Progenitor cell of endocrine pancreas (in vitro differentiated cells): ENCODE measurements around the gene TREX2. TPM values are rescaled to one million over a fixed set of nuclear protein-coding genes. Genes with fewer than 3 reads are reported as not detected.

Experiments used
- DNase-seq: peaks from one replicate; pipeline ENCODE4 v3.0.0; 2021; ENCODE audit warnings: low spot score; ENCODE audit not compliant: unreplicated experiment
- H3K27ac Mint-ChIP-seq: 2 replicates; pipeline ENCODE4 v1.8.0; 2021; ENCODE audit warnings: mild to moderate bottlenecking, moderate library complexity, mixed read lengths
- H3K27me3 Mint-ChIP-seq: 2 replicates; pipeline ENCODE4 v1.8.0; 2021; ENCODE audit warnings: mixed read lengths
- H3K36me3 Mint-ChIP-seq: 2 replicates; pipeline ENCODE4 v1.8.0; 2022; ENCODE audit warnings: mixed read lengths; ENCODE audit not compliant: insufficient read depth
- H3K4me1 Mint-ChIP-seq: 2 replicates; pipeline ENCODE4 v1.8.0; 2021; ENCODE audit warnings: low read depth, mixed read lengths
- H3K4me3 Mint-ChIP-seq: 2 replicates; pipeline ENCODE4 v1.8.0; 2021; ENCODE audit warnings: low read depth, mild to moderate bottlenecking, moderate library complexity, mixed read lengths
- H3K9me3 Mint-ChIP-seq: 2 replicates; pipeline ENCODE4 v1.8.0; 2021; ENCODE audit warnings: low read depth, mixed read lengths
- total RNA-seq: library from RNA; stranded (reverse); gene quantifications from 2 replicates; pipeline ENCODE4 v1.2.1, GENCODE V29; 2021
- TF ChIP-seq, protein P1 (sequence below): fragments of 200-600 bp; sonication (generic); IDR thresholded peaks from one replicate; pipeline ENCODE4 v1.5.0; 2021; ENCODE audit warnings: antibody characterized with exemption, mild to moderate bottlenecking; ENCODE audit not compliant: unreplicated experiment

TREX2 gene
- total RNA-seq, 1 donor from 2014 or later, result 0.41 TPM

DNA sequence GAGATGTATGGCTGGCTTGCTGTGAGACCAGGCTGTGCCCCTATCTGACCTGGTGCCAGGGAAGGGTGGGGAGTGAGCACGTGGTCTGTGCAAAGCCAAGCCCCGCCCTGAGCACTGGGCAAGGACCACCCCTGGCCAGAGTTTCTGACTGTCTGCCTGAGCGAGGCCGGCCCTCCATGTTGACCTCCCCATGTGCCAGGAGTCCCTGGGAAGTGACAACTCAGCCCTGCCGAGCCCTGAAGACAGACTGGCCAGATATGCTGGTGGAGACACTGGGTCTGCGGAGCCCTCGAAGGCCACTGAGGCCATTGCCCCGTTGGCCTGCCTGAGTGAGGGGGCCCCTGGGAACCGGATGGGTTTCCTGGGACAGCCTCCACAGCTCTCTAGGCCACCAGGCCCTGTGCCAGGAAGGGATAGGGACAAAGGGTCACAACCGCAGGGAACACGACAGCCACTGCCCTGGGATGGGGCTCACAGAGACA lies 41.8 kb upstream of the TREX2 start:
- Mint-ChIP-seq H3K27ac (no peak overlapping the region), H3K27me3 (no peaks in the 10 kb centered on the region), H3K36me3 (no peaks in the 10 kb centered on the region), H3K4me3 (no peak overlapping the region), H3K4me1 (no peaks in the 10 kb centered on the region), H3K9me3 (no peaks in the 10 kb centered on the region)
- no peak for DNase-seq
- TF ChIP-seq, protein P1, sequence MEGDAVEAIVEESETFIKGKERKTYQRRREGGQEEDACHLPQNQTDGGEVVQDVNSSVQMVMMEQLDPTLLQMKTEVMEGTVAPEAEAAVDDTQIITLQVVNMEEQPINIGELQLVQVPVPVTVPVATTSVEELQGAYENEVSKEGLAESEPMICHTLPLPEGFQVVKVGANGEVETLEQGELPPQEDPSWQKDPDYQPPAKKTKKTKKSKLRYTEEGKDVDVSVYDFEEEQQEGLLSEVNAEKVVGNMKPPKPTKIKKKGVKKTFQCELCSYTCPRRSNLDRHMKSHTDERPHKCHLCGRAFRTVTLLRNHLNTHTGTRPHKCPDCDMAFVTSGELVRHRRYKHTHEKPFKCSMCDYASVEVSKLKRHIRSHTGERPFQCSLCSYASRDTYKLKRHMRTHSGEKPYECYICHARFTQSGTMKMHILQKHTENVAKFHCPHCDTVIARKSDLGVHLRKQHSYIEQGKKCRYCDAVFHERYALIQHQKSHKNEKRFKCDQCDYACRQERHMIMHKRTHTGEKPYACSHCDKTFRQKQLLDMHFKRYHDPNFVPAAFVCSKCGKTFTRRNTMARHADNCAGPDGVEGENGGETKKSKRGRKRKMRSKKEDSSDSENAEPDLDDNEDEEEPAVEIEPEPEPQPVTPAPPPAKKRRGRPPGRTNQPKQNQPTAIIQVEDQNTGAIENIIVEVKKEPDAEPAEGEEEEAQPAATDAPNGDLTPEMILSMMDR, result no peak

DNA sequence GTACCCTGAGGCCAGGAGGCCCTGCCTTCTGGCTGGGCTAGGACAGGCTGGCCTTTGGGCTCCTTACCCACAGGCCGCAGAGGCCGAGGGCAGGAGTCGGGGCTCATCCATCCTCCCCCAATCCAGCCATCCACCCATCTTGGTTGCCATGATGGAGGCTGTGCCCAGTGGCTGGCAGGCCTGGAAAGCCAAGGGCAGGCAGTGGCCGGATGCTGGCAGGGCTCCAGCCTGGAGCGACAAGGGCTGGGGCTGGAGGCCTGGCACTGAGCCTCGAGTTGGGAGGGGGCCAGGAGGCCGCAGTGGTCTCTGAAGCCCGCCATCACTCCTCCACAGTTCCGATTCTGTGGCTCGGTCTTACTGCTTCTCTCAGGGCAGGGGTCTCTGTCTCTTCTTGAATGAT lies 40.3 kb upstream of the TREX2 start:
- no peaks in the 10 kb centered on the region for H3K36me3 Mint-ChIP-seq
- no peaks in the 10 kb centered on the region for H3K9me3 Mint-ChIP-seq
- no peak overlapping the region for H3K27ac Mint-ChIP-seq
- TF ChIP-seq, protein P1, result no peak
- H3K27me3 Mint-ChIP-seq, result no peaks in the 10 kb centered on the region
- no peak overlapping the region for H3K4me3 Mint-ChIP-seq
- H3K4me1 Mint-ChIP-seq, result no peaks in the 10 kb centered on the region
- no peak for DNase-seq

DNA sequence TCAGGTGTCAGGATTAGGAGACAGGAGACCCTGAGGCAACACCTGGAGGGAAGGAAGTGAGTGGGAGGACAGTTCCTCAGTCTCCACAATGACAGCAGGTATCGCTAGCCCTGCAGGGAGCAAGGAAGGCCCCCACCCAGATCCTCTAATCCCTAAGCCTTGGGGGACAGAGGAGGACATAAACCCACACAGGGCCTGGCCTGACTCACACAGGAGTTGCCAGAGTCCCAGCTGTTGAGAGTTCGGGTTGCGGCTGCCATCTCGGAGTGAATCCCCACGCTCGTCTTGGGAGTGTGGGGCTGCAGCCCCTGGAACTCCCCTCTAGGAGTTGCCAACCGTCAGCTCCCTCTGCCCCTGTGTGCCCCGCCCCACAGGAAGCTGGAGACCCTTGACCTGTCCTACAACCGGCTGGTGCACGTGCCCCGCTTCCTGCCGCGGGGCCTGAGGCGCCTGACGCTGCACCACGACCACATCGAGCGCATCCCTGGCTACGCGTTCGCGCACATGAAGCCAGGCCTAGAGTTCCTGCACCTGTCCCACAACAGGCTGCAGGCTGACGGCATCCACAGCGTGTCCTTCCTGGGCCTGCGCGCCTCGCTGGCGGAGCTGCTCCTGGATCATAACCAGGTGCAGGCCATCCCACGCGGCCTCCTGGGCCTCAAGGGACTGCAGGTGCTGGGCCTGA lies 39.7 kb upstream of the TREX2 start:
- Mint-ChIP-seq H3K36me3 (no peaks in the 10 kb centered on the region), H3K27me3 (no peaks in the 10 kb centered on the region), H3K4me1 (no peaks in the 10 kb centered on the region), H3K9me3 (no peaks in the 10 kb centered on the region), H3K4me3 (no peak overlapping the region), H3K27ac (no peak overlapping the region)
- TF ChIP-seq, protein P1, result no peak
- DNase-seq, result no peak

DNA sequence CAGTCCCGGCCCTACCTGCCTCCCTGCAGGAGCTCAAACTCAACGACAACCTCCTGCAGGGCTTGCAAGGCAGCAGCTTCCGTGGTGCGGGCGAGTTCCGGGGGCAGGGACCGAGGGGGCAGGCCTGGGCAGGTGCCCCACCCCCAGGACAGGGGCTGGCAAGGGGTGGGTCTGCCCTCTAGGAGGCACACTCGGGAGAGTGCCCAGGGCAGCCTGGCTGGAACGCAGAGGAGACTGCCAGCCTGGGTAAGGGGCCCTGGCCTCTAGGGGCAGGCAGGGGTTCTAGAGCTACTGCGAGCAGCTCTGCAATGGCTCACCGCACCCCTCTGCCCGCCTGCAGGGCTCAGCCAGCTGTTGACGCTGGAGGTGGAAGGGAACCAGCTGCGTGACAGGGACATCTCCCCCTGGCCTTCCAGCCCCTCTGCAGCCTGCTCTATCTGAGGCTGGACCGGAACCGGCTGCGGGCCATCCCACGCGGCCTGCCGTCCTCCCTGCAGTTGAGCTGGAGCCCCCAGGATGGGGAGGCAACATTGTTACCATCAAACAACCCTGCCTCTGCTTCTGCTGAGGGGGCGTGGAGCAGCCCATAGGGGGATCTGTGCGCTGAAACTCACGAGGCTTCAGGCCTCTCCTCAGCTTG lies 36.6 kb upstream of the TREX2 start:
- no peaks in the 10 kb centered on the region for H3K9me3 Mint-ChIP-seq
- DNase-seq, result no peak
- no peaks in the 10 kb centered on the region for H3K4me1 Mint-ChIP-seq
- no peaks in the 10 kb centered on the region for H3K36me3 Mint-ChIP-seq
- no peak overlapping the region for H3K27ac Mint-ChIP-seq
- H3K4me3 Mint-ChIP-seq, result no peak overlapping the region
- no peaks in the 10 kb centered on the region for H3K27me3 Mint-ChIP-seq
- TF ChIP-seq, protein P1, result no peak

DNA sequence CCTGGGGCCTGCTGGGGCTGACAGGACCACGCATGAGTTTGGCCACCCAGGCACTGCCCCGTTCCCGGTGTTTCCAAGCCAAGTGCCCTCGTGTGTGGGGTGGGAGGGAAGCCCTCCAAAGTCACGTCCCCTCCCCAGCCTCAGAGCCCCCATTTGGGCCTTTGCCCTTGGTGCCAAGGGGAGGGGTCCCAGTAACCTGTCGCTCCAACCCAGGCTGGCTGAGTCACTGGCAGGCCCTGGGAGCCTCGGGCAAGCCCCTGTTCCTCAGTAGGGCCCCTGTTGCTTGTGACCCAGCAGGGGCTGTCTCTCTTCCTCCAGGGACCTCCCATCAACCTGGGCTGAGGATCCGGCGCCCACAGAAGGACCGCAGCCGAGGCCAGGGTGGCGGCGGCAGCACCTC lies 35.2 kb upstream of the TREX2 start:
- TF ChIP-seq, protein P1, result no peak
- H3K27ac Mint-ChIP-seq, result no peak overlapping the region
- peaks cover 3% of the 10 kb centered on the region for H3K27me3 Mint-ChIP-seq
- peaks cover 2% of the 10 kb centered on the region for H3K4me1 Mint-ChIP-seq
- H3K9me3 Mint-ChIP-seq, result peaks cover 2% of the 10 kb centered on the region
- no peaks in the 10 kb centered on the region for H3K36me3 Mint-ChIP-seq
- DNase-seq, result no peak
- H3K4me3 Mint-ChIP-seq, result no peak overlapping the region
